Lower lobe of right lung (tissue), 2 donors: ENCODE measurements around the gene HELT. TPM values are rescaled to one million over a fixed set of nuclear protein-coding genes. Genes with fewer than 3 reads are reported as not detected.
"Not testable (repeated sequence)": the region's sequence is repeated elsewhere in the genome, so short reads cannot be mapped to it uniquely, and the experiment has no call there.

Experiments
- ATAC-seq, 2 donors: fragments of 200-7000 bp; cut with Tn5 transposase; one replicate each; pipeline ENCODE4 v1.9.1; 2020 to 2022; ENCODE audit warnings: mild to moderate bottlenecking in 2 of 2, moderate library complexity in 2 of 2
- DNase-seq: peaks from one replicate; pipeline ENCODE4 v3.0.0-alpha.2; 2020
- H3K27ac ChIP-seq: fragments of 200-600 bp; one replicate; pipeline ENCODE4 v1.8.0; 2022
- H3K27me3 ChIP-seq: fragments of 200-600 bp; one replicate; pipeline ENCODE4 v1.8.0; 2022; ENCODE audit warnings: low read depth
- H3K36me3 ChIP-seq: fragments of 200-600 bp; one replicate; pipeline ENCODE4 v1.8.0; 2022; ENCODE audit warnings: mild to moderate bottlenecking
- H3K4me1 ChIP-seq: fragments of 200-600 bp; one replicate; pipeline ENCODE4 v1.8.0; 2022
- H3K4me3 ChIP-seq: fragments of 200-600 bp; one replicate; pipeline ENCODE4 v1.8.0; 2022; ENCODE audit warnings: mild to moderate bottlenecking
- H3K9me3 ChIP-seq: fragments of 200-600 bp; one replicate; pipeline ENCODE4 v1.8.0; 2022
- CTCF ChIP-seq: fragments of 200-600 bp; IDR thresholded peaks from one replicate; pipeline ENCODE4 v1.8.0; 2022; ENCODE audit warnings: antibody characterized with exemption, mild to moderate bottlenecking
- intact Hi-C: fragments of 100-400 bp; cut with DNase I; formaldehyde crosslinking; loops from one replicate; pipeline ENCODE4 v1.11.0; 2022
- total RNA-seq: library from RNA; stranded (reverse); fragmentation: NEBNext Ultra II Directional; extraction: Animal tissue kit (Norgen Biotek cat#: 25700); gene quantifications from one replicate; pipeline ENCODE4 v1.2.1, GENCODE V29; 2021
- donor health status: DM: no; HTN: yes; CAD: no; lungs with severe emphysema.

The HELT gene
- total RNA-seq, 1 donor from 2014 or later, result 0.97 TPM

GRCh38 chr4:184994010-184994622 lies 24.2 kb upstream of the HELT start:
- no peaks in the 10 kb centered on the region for H3K36me3 ChIP-seq
- no peak overlapping the region for H3K27ac ChIP-seq
- no peaks in the 10 kb centered on the region for H3K9me3 ChIP-seq
- ATAC-seq, result peak in 1 of 2 donors; percentile 18
- intact Hi-C loops, result no loop called here
- H3K4me1 ChIP-seq, result no peaks in the 10 kb centered on the region
- no peak for DNase-seq
- H3K4me3 ChIP-seq, result no peak overlapping the region
- no peaks in the 10 kb centered on the region for H3K27me3 ChIP-seq
- TF ChIP-seq CTCF, result no peak

GRCh38 chr4:184994623-184995010 lies 23.7 kb upstream of the HELT start:
- H3K4me3 ChIP-seq, result no peak overlapping the region
- intact Hi-C loops, result no loop called here
- H3K36me3 ChIP-seq, result no peaks in the 10 kb centered on the region
- H3K27me3 ChIP-seq, result no peaks in the 10 kb centered on the region
- DNase-seq (no peak), ATAC-seq (no peak)
- no peak overlapping the region for H3K27ac ChIP-seq
- no peaks in the 10 kb centered on the region for H3K9me3 ChIP-seq
- H3K4me1 ChIP-seq, result no peaks in the 10 kb centered on the region
- TF ChIP-seq CTCF, result no peak

DNA sequence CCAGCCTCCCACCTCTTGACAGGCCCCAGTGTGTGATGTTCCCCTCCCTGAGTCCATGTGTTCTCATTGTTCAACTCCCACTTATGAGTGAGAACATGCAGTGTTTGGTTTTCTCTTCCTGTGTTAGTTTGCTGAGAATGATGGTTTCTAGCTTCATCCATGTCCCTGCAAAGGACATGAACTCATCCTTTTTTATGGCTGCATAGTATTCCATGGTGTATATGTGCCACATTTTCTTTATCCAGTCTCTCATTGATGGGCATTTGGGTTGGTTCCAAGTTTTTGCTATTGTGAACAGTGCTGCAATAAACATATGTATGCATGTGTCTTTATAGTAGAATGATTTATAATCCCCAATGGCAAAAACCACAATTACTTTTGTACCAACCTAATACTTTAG lies 20.6 kb upstream of the HELT start:
- ATAC-seq, H3K27me3 ChIP-seq, H3K4me3 ChIP-seq, H3K9me3 ChIP-seq, DNase-seq, H3K27ac ChIP-seq, H3K4me1 ChIP-seq, H3K36me3 ChIP-seq, intact Hi-C loops: not testable (repeated sequence)

DNA sequence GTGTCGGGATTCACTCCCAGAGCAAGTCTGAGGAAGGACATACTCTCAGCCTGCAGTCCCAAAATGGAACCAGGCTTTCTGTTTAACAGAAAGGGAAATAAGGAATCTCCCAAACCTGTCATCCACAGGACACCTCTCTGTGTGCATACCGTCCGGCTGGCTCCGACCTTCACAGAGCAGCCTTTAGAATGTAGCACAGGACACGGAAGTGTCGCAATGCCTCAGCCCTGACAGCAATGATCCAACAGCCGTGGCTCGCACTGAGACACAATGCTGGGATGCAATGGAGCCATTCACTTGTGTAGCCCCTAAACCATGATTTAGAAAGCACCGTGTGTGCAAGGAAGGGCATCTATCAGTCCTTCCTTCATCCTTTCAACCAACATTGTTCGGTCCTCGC lies 15.5 kb upstream of the HELT start:
- peaks cover 12% of the 10 kb centered on the region for H3K4me1 ChIP-seq
- H3K4me3 ChIP-seq, result no peak overlapping the region
- DNase-seq (no peak), ATAC-seq (no peak)
- no peak overlapping the region for H3K27ac ChIP-seq
- peaks cover 10% of the 10 kb centered on the region for H3K27me3 ChIP-seq
- no peaks in the 10 kb centered on the region for H3K36me3 ChIP-seq
- no peaks in the 10 kb centered on the region for H3K9me3 ChIP-seq
- intact Hi-C loops, result no loop called here
- no peak for TF ChIP-seq CTCF

DNA sequence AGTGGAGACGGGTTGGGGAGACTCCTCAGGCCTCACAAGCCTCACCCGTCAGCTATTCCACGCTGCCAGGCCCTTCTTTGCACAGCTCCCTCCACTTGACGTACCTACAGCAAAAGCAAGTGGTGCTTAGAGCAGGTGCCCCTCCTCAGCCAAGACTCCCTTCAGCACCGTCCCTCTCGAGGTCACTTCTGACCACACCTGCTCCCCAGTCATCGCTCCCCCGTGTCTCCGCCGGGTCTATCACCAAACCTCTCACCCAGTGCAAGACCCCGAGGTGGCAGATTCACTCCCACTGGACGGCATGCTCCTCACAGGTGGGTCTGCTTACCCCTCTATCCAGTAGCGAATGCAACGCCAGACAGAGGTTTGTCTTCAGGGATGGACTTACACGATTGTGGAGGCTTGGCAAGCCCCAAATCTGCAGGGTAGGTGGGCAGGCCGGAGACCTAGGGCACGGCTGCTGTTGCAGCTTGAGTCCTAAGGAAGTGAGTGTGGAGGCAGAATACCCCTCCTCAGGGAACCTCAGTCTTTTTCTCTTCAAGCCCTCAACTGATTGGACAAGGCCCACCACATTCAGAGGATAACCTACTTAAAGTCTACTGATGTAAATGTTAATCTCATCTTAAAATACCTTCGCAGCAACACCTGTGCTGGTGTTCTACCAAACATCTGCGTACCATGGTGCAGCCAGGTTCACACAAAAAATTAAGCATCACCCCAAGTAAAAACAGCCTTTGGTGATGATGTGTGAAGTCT lies 14.5 kb upstream of the HELT start:
- intact Hi-C loops, result no loop called here
- Histone ChIP-seq H3K27me3 (peaks cover 19% of the 10 kb centered on the region), H3K27ac (no peak overlapping the region), H3K4me3 (no peak overlapping the region), H3K4me1 (peaks cover 12% of the 10 kb centered on the region), H3K9me3 (no peaks in the 10 kb centered on the region), H3K36me3 (no peaks in the 10 kb centered on the region)
- ATAC-seq (no peak), DNase-seq (no peak)
- no peak for TF ChIP-seq CTCF

GRCh38 chr4:185004562-185005218 lies 13.6 kb upstream of the HELT start:
- Histone ChIP-seq H3K9me3 (no peaks in the 10 kb centered on the region), H3K27me3 (peaks cover 27% of the 10 kb centered on the region), H3K4me3 (peak overlapping the region; percentile 25), H3K4me1 (peaks cover 12% of the 10 kb centered on the region), H3K36me3 (no peaks in the 10 kb centered on the region), H3K27ac (no peak overlapping the region)
- intact Hi-C loops, result no loop called here
- DNase-seq (peak; percentile 58), ATAC-seq (peak; percentile 66 to 67)
- no peak for TF ChIP-seq CTCF
